NCI-H1092 treated with DMSO at 0.1 percent for 48 hours (cell line): ENCODE results near the gene MTMR4.
"Not testable (repeated sequence)": the region's sequence is repeated elsewhere in the genome, so short reads cannot be mapped to it uniquely, and the experiment has no call there.

Experiments used
- DNase-seq: peaks from one replicate; lab custom pipeline; 2025; lab: John Stamatoyannopoulos, UW

Gene MTMR4

DNA sequence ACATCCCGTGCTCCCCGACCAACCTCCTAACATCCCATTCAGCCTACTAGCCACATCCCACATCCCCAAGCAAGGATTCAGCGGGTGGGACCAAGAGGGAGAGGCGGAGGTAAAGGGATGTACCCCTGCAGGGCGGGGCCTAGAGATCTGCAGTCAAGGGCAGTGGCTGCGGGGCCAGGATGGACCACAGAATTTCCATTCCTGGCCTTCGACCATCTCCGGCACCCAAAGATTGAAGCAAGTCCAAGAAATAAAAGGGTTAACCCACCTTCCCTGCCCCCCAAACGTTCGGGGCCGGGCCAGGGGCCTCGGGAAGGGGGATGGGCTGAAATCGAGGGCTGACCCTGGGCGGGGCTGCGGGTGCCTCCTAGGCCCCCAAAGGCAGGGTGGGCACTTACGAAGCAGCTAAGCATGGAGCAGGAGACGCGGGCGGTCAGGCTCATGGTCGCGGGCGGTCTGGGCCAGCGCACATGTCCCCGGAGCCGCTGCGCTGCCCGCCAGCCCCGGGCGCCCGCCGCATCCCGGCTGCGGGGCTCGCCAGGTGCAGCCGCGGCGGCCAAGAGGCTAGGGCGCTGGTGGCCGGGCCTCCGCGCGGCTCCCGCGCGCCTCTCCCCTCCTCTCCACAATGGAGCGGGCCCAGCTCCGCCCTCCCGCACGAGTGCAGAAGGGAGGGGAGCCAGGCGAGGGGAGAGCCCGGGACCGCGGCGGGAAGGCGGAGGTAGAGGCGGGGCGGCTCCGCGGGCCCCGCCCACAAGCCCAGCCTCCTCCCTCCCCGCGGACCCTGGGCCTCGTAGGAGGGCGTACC lies at the start of gene MTMR4:
MTMR4 (minus strand) TSS at position 674 of the 805 bp plus-strand sequence; CDS start at position 443, 231 bp downstream.
- DNase-seq, result peak; percentile 79

- no peak for DNase-seq
These were observed 46.1 kb upstream of the MTMR4 start for GRCh38 chr17:58560511-58560910.

DNA sequence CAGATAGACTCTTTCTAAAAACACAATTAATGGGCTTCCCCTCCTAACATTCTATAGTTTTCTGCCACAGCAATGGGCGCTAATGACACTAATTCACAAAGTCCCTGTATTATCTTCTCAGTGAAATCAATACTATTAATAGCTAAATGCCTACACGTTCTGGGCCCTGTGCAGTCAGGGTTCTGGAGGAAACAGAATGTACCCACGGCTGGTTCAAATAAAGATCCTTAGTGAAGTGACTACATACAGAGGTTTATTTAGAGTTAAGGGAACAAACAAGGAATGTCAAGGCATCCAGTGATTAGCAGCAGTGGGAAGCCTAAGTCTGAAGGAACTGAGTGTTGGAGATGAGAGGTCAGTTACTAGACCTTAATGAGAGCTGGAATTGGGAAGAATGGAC lies 43.5 kb upstream of the MTMR4 start:
- DNase-seq, result no peak

DNA sequence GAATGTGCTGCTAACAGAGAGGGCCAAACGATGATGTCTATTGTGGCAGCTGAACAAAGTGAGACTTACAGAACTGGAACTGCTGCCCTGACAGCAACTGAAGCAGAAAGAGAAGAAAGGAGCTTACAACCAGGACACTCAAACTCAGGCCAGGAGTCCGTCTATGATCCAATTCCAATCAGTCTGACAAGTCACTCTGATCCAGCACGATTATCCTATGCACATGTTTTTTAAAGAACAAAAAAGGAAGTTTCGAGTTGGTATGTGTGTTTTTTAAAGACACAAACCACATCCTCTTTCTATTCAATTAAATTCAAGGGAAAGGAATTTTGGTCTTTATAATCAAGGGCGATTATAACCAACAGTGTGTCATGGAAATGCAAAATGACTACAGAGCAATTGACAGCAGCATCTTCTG lies 42.4 kb upstream of the MTMR4 start:
- no peak for DNase-seq

DNA sequence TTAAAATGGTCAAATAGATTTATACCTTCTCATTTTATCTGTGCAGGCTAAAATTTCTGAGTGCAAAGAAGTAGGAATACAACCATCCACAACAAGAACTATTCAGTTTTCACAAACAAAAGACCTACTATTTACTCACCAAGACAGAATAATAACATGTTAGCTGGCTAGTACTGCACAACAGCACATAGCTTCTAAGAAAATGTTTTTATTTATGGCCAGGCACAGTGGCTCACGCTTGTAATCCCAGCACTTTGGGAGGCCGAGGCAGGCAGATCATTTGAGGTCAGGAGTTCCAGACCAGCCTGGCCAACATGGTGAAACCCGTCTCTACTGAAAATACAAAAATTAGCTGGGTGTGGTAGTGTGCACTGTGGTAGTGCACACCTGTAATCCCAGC lies 40.7 kb upstream of the MTMR4 start:
- DNase-seq, result not testable (repeated sequence)

DNA sequence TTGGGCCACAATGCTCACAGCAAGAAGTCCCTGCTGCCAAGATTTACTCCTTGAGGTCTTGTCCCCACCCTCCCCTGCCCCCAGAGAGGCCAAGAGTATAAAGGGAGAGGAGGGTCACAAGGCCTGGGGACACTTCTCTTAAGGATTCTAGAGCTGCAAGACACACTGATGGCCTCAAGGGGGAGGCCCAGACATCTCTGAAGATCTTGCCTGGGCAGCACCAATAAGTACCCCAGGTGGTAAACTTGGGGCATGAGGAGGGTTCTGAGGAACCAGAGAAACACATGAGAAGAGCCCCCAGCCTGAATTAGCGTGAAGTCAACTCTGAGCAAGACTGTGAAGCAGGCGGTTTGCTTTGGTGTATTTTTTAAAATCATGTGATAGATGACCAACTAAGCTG lies 26.8 kb upstream of the MTMR4 start:
- DNase-seq, result no peak

- DNase-seq, result no peak
These were observed 25.3 kb upstream of the MTMR4 start for GRCh38 chr17:58539698-58540097.

- no peak for DNase-seq
These were observed 24.5 kb upstream of the MTMR4 start for GRCh38 chr17:58538811-58539409.

GRCh38 chr17:58537266-58537665 lies 22.8 kb upstream of the MTMR4 start:
- DNase-seq, result no peak

- DNase-seq, result no peak
These were observed 22.1 kb upstream of the MTMR4 start for GRCh38 chr17:58536542-58536941.

GRCh38 chr17:58535431-58535830 lies 21.0 kb upstream of the MTMR4 start:
- DNase-seq, result no peak

DNA sequence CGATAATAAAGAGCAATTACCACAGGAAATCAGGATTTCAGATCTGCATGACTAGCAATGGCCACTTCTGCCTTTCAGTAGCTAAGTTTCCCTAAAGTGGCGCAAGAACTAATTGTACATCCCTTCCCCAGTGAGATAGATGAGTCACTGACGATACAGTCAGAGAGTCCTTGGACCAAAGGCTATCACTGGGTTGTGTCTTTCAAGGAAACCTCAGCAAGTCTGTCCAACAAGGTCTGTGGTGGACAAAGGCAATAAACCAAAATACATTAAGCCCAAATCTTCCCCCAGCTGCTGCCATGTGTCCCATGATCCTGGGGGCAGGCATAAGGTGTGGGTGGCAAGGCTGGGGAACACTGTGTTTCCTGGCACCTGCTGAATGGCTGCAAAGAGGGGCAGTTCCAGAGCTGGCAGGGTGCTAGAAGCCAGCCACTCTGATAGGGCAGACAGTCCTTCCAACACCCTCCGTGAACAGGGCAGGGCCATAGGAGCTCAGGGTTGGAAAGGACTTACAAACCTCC lies 20.5 kb upstream of the MTMR4 start:
- no peak for DNase-seq

DNA sequence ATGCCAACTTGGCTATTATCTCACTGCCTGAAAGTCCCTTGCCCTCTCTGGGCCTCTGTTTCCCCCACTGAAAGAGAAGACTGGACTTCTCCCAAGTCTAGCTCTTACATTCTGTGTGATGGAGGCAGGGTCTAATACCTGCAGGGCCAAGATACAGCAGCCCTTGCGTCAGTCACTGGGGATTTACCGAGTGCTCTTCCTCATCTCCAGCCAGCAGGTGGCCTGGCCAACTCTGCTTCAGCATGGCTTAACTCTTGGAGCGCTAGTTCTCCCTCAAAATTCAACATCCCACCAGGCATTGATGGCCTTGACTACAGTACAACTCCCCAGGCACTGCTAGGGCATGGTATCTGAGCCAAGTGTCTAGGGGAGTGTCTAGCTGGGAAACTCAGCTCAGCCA lies 19.9 kb upstream of the MTMR4 start:
- DNase-seq, result no peak

- no peak for DNase-seq
These were observed 19.3 kb upstream of the MTMR4 start for GRCh38 chr17:58533616-58534188.

- DNase-seq, result no peak
These were observed 18.1 kb upstream of the MTMR4 start for GRCh38 chr17:58532555-58532951.

DNA sequence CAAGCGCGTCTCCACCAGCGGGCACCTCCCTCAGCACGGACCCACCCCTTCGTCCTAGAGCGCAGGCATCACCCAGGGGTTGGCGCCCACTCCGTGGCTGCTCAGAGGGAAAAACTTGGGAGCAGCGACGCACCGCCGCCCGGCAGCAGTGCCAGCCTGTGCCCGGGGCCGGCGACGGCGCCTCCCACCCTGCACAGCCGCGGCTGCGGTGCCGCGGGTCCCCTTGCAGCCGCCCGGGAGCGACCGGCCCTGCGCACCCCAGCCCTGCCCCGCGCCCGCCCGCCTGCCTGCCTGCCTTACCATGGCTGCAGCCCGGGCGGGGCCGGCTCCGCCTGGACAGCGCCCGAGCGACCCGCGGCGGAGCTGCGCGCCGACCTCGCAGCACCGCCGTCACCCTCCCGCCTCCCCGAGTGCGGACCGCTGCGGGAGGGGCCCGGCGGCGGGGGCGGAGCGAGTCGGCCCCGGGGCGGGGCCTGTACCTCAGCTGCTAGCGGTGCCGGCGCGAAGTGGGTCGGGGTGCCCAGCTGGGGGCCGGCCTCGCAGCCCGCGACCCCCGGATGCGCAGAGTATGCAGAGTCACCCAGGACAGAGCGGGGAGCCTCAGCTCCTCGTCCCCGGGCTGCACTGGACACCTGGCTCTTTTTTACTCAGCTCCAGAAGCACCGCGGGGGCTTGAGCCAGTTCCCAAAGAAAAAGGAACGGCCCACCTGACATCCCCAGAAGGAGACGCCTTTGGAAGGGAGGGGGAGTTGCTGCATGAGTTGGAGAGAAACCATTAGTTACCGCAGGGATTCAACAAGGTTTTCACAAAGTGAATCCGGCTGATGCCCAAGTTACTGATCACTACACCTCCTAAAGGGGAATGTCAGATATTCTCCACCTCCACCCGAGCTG lies 17.5 kb upstream of the MTMR4 start:
- peak; percentile 22 for DNase-seq

DNA sequence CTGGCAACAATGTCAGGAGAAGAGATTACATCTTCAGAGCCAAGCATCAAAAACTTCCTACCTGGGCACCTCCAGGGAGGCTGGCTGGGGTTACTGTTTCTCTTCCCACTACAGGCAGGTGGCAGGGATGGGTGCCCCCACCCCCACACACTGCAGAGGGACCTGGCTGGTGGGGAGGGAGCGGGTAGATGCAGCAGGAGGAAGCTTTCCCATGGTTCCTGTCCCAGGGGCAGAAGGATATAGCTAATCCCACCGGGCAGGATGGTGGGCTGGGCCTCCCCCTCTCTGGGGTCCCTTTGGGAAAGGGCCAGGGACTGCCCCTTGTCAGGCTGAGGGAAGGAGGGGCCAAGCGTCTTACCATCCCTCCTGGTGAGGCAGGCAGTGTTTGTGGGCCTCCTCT lies 16.7 kb upstream of the MTMR4 start:
- no peak for DNase-seq

DNA sequence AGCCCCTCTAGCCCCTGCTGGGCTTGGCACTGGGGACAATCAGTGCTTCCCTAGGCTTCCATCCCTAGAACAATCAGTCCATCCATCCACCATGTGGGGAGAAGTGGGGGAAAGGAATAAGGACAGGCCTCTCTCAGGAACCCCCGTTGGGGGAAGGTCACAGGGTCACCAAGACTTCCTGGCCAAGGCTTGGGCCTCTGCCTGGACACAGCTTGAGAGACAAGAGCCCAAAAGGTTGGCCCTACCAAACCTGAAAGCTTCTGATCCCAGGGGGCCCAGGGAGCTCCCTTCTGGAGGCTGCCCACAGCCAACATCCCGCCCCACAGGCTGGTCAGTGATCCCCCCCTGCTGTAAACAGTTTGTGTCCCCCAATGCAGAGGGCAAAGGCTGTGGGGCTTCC lies 16.2 kb upstream of the MTMR4 start:
- no peak for DNase-seq

DNA sequence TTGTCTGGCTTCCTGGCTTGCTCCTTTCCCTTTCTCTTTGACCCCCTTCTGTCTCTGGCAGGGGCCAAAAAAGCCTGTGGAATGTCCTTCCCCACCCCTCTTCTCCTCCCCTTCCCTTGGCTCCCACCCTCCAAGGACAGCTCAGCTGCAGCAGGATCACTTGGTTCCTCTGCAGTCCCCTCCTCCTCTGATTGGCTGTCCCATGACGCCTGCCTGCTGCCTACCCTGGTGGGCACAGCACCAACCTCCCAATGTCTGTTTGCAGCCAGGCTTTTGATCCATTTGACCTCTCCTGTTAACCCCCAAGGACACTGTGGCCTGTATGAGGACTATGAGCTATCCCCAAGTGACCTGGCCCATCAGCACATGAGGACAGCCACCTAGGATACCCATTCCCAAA lies 14.8 kb upstream of the MTMR4 start:
- no peak for DNase-seq

DNA sequence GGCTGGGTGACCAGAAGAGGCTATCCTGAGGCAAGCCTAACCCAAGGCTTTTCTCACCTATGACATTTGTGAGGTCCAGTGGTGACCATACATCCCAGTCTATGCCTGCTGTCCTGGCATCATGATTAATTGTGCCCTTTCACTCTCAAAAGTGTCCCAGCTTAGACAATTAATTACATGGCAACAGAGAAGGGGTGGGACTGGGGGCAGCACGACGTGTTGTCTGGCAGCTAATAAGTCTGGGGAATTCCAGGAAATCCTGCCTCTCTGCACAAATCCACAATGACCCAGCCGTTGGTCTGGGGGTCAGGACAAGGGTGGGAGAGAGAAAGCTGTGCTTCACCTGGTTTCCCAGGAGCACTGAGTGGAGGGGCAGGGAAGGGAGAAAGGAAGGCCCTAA lies 14.0 kb upstream of the MTMR4 start:
- DNase-seq, result no peak

DNA sequence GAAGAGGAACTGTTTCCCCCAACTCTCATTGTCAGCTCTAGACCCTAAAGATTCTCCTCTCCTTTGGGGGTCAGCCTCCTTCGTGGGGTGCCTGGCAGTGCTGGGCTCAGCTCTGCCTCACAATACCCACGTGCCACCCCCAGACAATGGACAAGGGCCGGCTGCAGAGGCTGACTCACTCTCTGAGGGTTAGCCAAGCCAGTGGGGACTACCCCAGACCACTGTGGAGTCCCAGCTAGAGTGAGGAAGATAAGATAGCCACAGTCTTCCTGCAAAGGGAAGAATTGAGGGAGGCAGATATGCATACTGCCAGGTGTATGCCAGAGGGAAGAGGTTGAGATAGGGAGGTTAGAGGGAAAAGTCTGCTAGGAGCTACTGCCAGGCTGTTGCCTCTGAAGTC lies 13.5 kb upstream of the MTMR4 start:
- no peak for DNase-seq

- DNase-seq, result no peak
These were observed 12.9 kb upstream of the MTMR4 start for GRCh38 chr17:58527306-58527705.
